BLaER1 (cell line): ENCODE measurements around the gene CASKIN1.
"Not testable (repeated sequence)": the region's sequence is repeated elsewhere in the genome, so short reads cannot be mapped to it uniquely, and the experiment has no call there.

Source experiments
- H3K27ac ChIP-seq: shearing (Covaris generic); formaldehyde crosslinking; 2 replicates; pipeline ENCODE4 v1.8.1; 2022
- H3K27me3 ChIP-seq: shearing (Covaris generic); formaldehyde crosslinking; 2 replicates; pipeline ENCODE4 v1.8.1; 2022
- H3K36me3 ChIP-seq: shearing (Covaris generic); formaldehyde crosslinking; 2 replicates; pipeline ENCODE4 v1.8.1; 2022
- H3K4me1 ChIP-seq: shearing (Covaris generic); formaldehyde crosslinking; 2 replicates; pipeline ENCODE4 v1.8.1; 2022
- H3K4me2 ChIP-seq: shearing (Covaris generic); formaldehyde crosslinking; 2 replicates; pipeline ENCODE4 v1.8.1; 2022
- H3K4me3 ChIP-seq: shearing (Covaris generic); formaldehyde crosslinking; 2 replicates; pipeline ENCODE4 v1.8.1; 2022
- H3K9ac ChIP-seq: shearing (Covaris generic); formaldehyde crosslinking; 2 replicates; pipeline ENCODE4 v1.8.1; 2022
- H3K9me3 ChIP-seq: shearing (Covaris generic); formaldehyde crosslinking; 2 replicates; pipeline ENCODE4 v1.8.1; 2022
- H4K20me1 ChIP-seq: shearing (Covaris generic); formaldehyde crosslinking; 2 replicates; pipeline ENCODE4 v1.8.1; 2022
- Cebpa-rat ChIP-seq: shearing (Covaris generic); IDR thresholded peaks from 2 replicates; pipeline ENCODE4 v1.8.1; 2022

CASKIN1 gene

GRCh38 chr16:2196162-2196980 is at the start of gene CASKIN1:
TSS of gene CASKIN1 (minus strand) at chr16:2196605. CDS start at chr16:2196432, 173 bp downstream.
- Histone ChIP-seq H4K20me1 (peaks cover 27% of the 10 kb centered on the region), H3K27ac (no peak within 1 kb of the TSS), H3K9me3 (no peaks in the 10 kb centered on the region), H3K9ac (peak within 1 kb of the TSS; percentile 55), H3K36me3 (no peaks in the 10 kb centered on the region), H3K4me3 (peak within 1 kb of the TSS; percentile 69), H3K27me3 (peaks cover 77% of the 10 kb centered on the region), H3K4me2 (peak within 1 kb of the TSS; percentile 95), H3K4me1 (peaks cover 28% of the 10 kb centered on the region)
- no peak for TF ChIP-seq Cebpa-rat

- no peak for TF ChIP-seq Cebpa-rat
- H3K36me3 ChIP-seq, result peaks cover 86% of the 10 kb centered on the region
- H3K4me2 ChIP-seq, result no peak overlapping the region
- H3K9me3 ChIP-seq, result no peaks in the 10 kb centered on the region
- H3K4me1 ChIP-seq, result peaks cover 24% of the 10 kb centered on the region
- H3K27ac ChIP-seq, result no peak overlapping the region
- no peak overlapping the region for H3K4me3 ChIP-seq
- H3K27me3 ChIP-seq, result no peaks in the 10 kb centered on the region
- H4K20me1 ChIP-seq, result peaks cover 46% of the 10 kb centered on the region
- no peak overlapping the region for H3K9ac ChIP-seq
Observed at GRCh38 chr16:2244926-2245795, 48.8 kb upstream of the CASKIN1 start.

GRCh38 chr16:2244301-2244700 is 47.9 kb upstream of the CASKIN1 start:
- H3K4me3 ChIP-seq, result no peak overlapping the region
- TF ChIP-seq Cebpa-rat, result no peak
- no peaks in the 10 kb centered on the region for H3K27me3 ChIP-seq
- no peak overlapping the region for H3K27ac ChIP-seq
- H4K20me1 ChIP-seq, result peaks cover 55% of the 10 kb centered on the region
- no peaks in the 10 kb centered on the region for H3K9me3 ChIP-seq
- H3K36me3 ChIP-seq, result peaks cover 93% of the 10 kb centered on the region
- no peak overlapping the region for H3K4me2 ChIP-seq
- peaks cover 15% of the 10 kb centered on the region for H3K4me1 ChIP-seq
- no peak overlapping the region for H3K9ac ChIP-seq

GRCh38 chr16:2243781-2244180 is 47.4 kb upstream of the CASKIN1 start:
- no peak for TF ChIP-seq Cebpa-rat
- H3K27me3 ChIP-seq, result no peaks in the 10 kb centered on the region
- H3K36me3 ChIP-seq, result peaks cover 93% of the 10 kb centered on the region
- H3K9me3 ChIP-seq, result no peaks in the 10 kb centered on the region
- H3K4me3 ChIP-seq, result no peak overlapping the region
- no peak overlapping the region for H3K27ac ChIP-seq
- peaks cover 12% of the 10 kb centered on the region for H3K4me1 ChIP-seq
- H3K4me2 ChIP-seq, result no peak overlapping the region
- peaks cover 60% of the 10 kb centered on the region for H4K20me1 ChIP-seq
- no peak overlapping the region for H3K9ac ChIP-seq

GRCh38 chr16:2243031-2243528 is 46.7 kb upstream of the CASKIN1 start:
- Histone ChIP-seq H3K27ac (no peak overlapping the region), H3K36me3 (peaks cover 92% of the 10 kb centered on the region), H3K4me1 (peaks cover 12% of the 10 kb centered on the region), H3K27me3 (peaks cover 3% of the 10 kb centered on the region; the same call in 1 of the 2 replicates), H4K20me1 (peaks cover 60% of the 10 kb centered on the region), H3K9ac (no peak overlapping the region), H3K4me2 (no peak overlapping the region), H3K4me3 (no peak overlapping the region), H3K9me3 (no peaks in the 10 kb centered on the region)
- no peak for TF ChIP-seq Cebpa-rat

- no peak for TF ChIP-seq Cebpa-rat
- Histone ChIP-seq H3K36me3 (peaks cover 93% of the 10 kb centered on the region), H3K27me3 (peaks cover 7% of the 10 kb centered on the region), H3K27ac (no peak overlapping the region), H3K9ac (no peak overlapping the region), H3K4me2 (no peak overlapping the region), H4K20me1 (peaks cover 64% of the 10 kb centered on the region), H3K4me1 (peaks cover 12% of the 10 kb centered on the region), H3K4me3 (no peak overlapping the region), H3K9me3 (no peaks in the 10 kb centered on the region)
Observed at GRCh38 chr16:2242598-2242997, 46.2 kb upstream of the CASKIN1 start.

GRCh38 chr16:2240331-2240730 is 43.9 kb upstream of the CASKIN1 start:
- not testable (repeated sequence) for H3K27ac ChIP-seq, H3K9ac ChIP-seq, H3K9me3 ChIP-seq, H3K4me3 ChIP-seq, H3K4me2 ChIP-seq
- H3K4me1 ChIP-seq, result peaks cover 12% of the 10 kb centered on the region
- peaks cover 77% of the 10 kb centered on the region for H4K20me1 ChIP-seq
- H3K27me3 ChIP-seq, result peaks cover 23% of the 10 kb centered on the region
- H3K36me3 ChIP-seq, result peaks cover 89% of the 10 kb centered on the region

GRCh38 chr16:2238838-2239675 is 42.7 kb upstream of the CASKIN1 start:
- H3K27ac ChIP-seq, result no peak overlapping the region
- no peak overlapping the region for H3K9ac ChIP-seq
- H3K9me3 ChIP-seq, result no peaks in the 10 kb centered on the region
- H3K4me2 ChIP-seq, result no peak overlapping the region
- peaks cover 17% of the 10 kb centered on the region for H3K4me1 ChIP-seq
- no peak for TF ChIP-seq Cebpa-rat
- peaks cover 87% of the 10 kb centered on the region for H3K36me3 ChIP-seq
- peaks cover 23% of the 10 kb centered on the region for H3K27me3 ChIP-seq
- no peak overlapping the region for H3K4me3 ChIP-seq
- peaks cover 75% of the 10 kb centered on the region for H4K20me1 ChIP-seq

GRCh38 chr16:2238150-2238837 is 41.9 kb upstream of the CASKIN1 start:
- H3K36me3 ChIP-seq, result peaks cover 87% of the 10 kb centered on the region
- peaks cover 19% of the 10 kb centered on the region for H3K4me1 ChIP-seq
- no peak overlapping the region for H3K27ac ChIP-seq
- H3K4me2 ChIP-seq, result no peak overlapping the region
- peaks cover 76% of the 10 kb centered on the region for H4K20me1 ChIP-seq
- peaks cover 23% of the 10 kb centered on the region for H3K27me3 ChIP-seq
- TF ChIP-seq Cebpa-rat, result no peak
- no peak overlapping the region for H3K4me3 ChIP-seq
- no peak overlapping the region for H3K9ac ChIP-seq
- H3K9me3 ChIP-seq, result no peaks in the 10 kb centered on the region
